SK-N-SH treated with all-trans-retinoic acid at 6 μM for 48 hours (cell line): ENCODE results near the gene SPRY1.

Source experiments
- ATAC-seq: fragments of 200-7000 bp; cut with Tn5 transposase; 3 replicates; pipeline ENCODE4 v1.9.1; 2020; ENCODE audit warnings: mild to moderate bottlenecking, moderate library complexity
- ARNTL ChIP-seq: fragments of 450-650 bp; formaldehyde crosslinking; IDR thresholded peaks from 2 replicates; pipeline ENCODE4 v1.5.0; 2020; ENCODE audit warnings: low read depth, mild to moderate bottlenecking, moderate library complexity, borderline replicate concordance
- BACH2 ChIP-seq: fragments of 250-450 bp; sonication (Bioruptor Pico); IDR thresholded peaks from 2 replicates; pipeline ENCODE4 v1.9.0; 2021; ENCODE audit warnings: mild to moderate bottlenecking, borderline replicate concordance
- CREB5 ChIP-seq: fragments of 250-450 bp; sonication (Bioruptor Pico); IDR thresholded peaks from 2 replicates; pipeline ENCODE4 v1.5.1; 2020; ENCODE audit warnings: low read depth, mild to moderate bottlenecking, moderate library complexity
- CSDC2 ChIP-seq: fragments of 250-450 bp; sonication (Bioruptor Pico); IDR thresholded peaks from 2 replicates; pipeline ENCODE4 v1.5.0; 2020; ENCODE audit warnings: mild to moderate bottlenecking, moderate library complexity
- CSRNP3 ChIP-seq: fragments of 250-450 bp; sonication (Bioruptor Pico); IDR thresholded peaks from 2 replicates; pipeline ENCODE4 v1.5.1; 2021; ENCODE audit warnings: mild to moderate bottlenecking, moderate library complexity
- ESRRG ChIP-seq: fragments of 250-450 bp; sonication (Bioruptor Pico); IDR thresholded peaks from 2 replicates; pipeline ENCODE4 v1.6.1; 2021; ENCODE audit warnings: mild to moderate bottlenecking
- GLIS3 ChIP-seq: fragments of 250-450 bp; sonication (Bioruptor Pico); IDR thresholded peaks from 2 replicates; pipeline ENCODE4 v1.5.0; 2020; ENCODE audit warnings: mild to moderate bottlenecking, moderate library complexity
- ISL1 ChIP-seq: fragments of 250-450 bp; sonication (Bioruptor Pico); IDR thresholded peaks from 2 replicates; pipeline ENCODE4 v2.1.2; 2022; ENCODE audit warnings: mild to moderate bottlenecking, moderate library complexity
- OSR1 ChIP-seq: fragments of 250-450 bp; sonication (Bioruptor Pico); IDR thresholded peaks from 2 replicates; pipeline ENCODE4 v1.8.0; 2022; ENCODE audit warnings: moderate library complexity, mild to moderate bottlenecking, inconsistent platforms
- POU6F1 ChIP-seq: fragments of 250-450 bp; sonication (Bioruptor Pico); IDR thresholded peaks from 2 replicates; pipeline ENCODE4 v1.8.0; 2021; ENCODE audit warnings: low read depth, mild to moderate bottlenecking, moderate library complexity, borderline replicate concordance
- RARB ChIP-seq: fragments of 250-450 bp; sonication (Bioruptor Pico); IDR thresholded peaks from 2 replicates; pipeline ENCODE4 v1.8.0; 2021; ENCODE audit warnings: mild to moderate bottlenecking, moderate library complexity
- SNAI2 ChIP-seq: fragments of 250-450 bp; sonication (Bioruptor Pico); IDR thresholded peaks from 2 replicates; pipeline ENCODE4 v1.5.0; 2020; ENCODE audit warnings: mild to moderate bottlenecking, moderate library complexity
- TCF4 ChIP-seq: fragments of 250-450 bp; sonication (Bioruptor Pico); IDR thresholded peaks from 2 replicates; pipeline ENCODE4 v1.8.0; 2021; ENCODE audit warnings: mild to moderate bottlenecking, moderate library complexity, borderline replicate concordance
- TOX ChIP-seq: fragments of 250-450 bp; sonication (Bioruptor Pico); IDR thresholded peaks from 2 replicates; pipeline ENCODE4 v1.8.0; 2021; ENCODE audit warnings: mild to moderate bottlenecking, moderate library complexity, borderline replicate concordance
- TSHZ2 ChIP-seq: fragments of 250-450 bp; sonication (Bioruptor Pico); IDR thresholded peaks from 2 replicates; pipeline ENCODE4 v1.5.0; 2020; ENCODE audit warnings: mild to moderate bottlenecking, moderate library complexity
- ZC3H10 ChIP-seq: fragments of 250-450 bp; sonication (Bioruptor Pico); IDR thresholded peaks from 2 replicates; pipeline ENCODE4 v1.5.1; 2021; ENCODE audit warnings: mild to moderate bottlenecking, moderate library complexity
- ZFP3 ChIP-seq: fragments of 250-450 bp; sonication (Bioruptor Pico); IDR thresholded peaks from 2 replicates; pipeline ENCODE4 v1.5.0; 2020; ENCODE audit warnings: mild to moderate bottlenecking, moderate library complexity
- ZFP30 ChIP-seq: fragments of 450-650 bp; formaldehyde crosslinking; IDR thresholded peaks from 2 replicates; pipeline ENCODE4 v1.5.0; 2022; ENCODE audit warnings: mild to moderate bottlenecking, moderate library complexity
- ZNF565 ChIP-seq: fragments of 450-650 bp; formaldehyde crosslinking; conservative IDR thresholded peaks from 2 replicates; pipeline ENCODE4 v1.5.0; 2020; ENCODE audit warnings: low read depth, mild to moderate bottlenecking, moderate library complexity
- ZNF70 ChIP-seq: fragments of 450-650 bp; formaldehyde crosslinking; IDR thresholded peaks from 2 replicates; pipeline ENCODE4 v1.5.0; 2020; ENCODE audit warnings: mild to moderate bottlenecking, moderate library complexity
- ZNF8 ChIP-seq: fragments of 450-650 bp; formaldehyde crosslinking; IDR thresholded peaks from 2 replicates; pipeline ENCODE4 v1.5.0; 2020; ENCODE audit warnings: mild to moderate bottlenecking, moderate library complexity

SPRY1 gene

GRCh38 chr4:123430501-123430900 is 33.9 kb downstream of the SPRY1 start:
- TF ChIP-seq TOX (CRISPR knock-in tag) (no peak), POU6F1 (CRISPR knock-in tag) (no peak), ESRRG (CRISPR knock-in tag) (no peak), TSHZ2 (no peak), ZFP30 (CRISPR knock-in tag) (no peak), BACH2 (CRISPR knock-in tag) (no peak), RARB (CRISPR knock-in tag) (no peak), ZNF70 (CRISPR knock-in tag) (no peak)
- TF ChIP-seq, all 23 proteins: peak for 0
- ATAC-seq: no peak

- TF ChIP-seq ZNF565 (no peak), CREB5 (CRISPR knock-in tag) (no peak), ARNTL (no peak), GLIS3 (CRISPR knock-in tag) (no peak), BACH2 (CRISPR knock-in tag) (no peak), ZFP30 (CRISPR knock-in tag) (no peak), ZNF8 (no peak), TOX (CRISPR knock-in tag) (no peak), ZFP3 (CRISPR knock-in tag) (no peak), CSDC2 (no peak), SNAI2 (no peak), OSR1 (no peak), CSRNP3 (CRISPR knock-in tag) (no peak), RARB (CRISPR knock-in tag) (no peak), TSHZ2 (no peak), ZNF70 (CRISPR knock-in tag) (no peak), ISL1 (no peak)
Measured at GRCh38 chr4:123433573-123433972, 37.0 kb downstream of the SPRY1 start.

GRCh38 chr4:123433976-123434375 is 37.4 kb downstream of the SPRY1 start:
- no peak for ATAC-seq
- TF ChIP-seq GLIS3 (CRISPR knock-in tag) (no peak), POU6F1 (CRISPR knock-in tag) (no peak), ZNF565 (no peak), SNAI2 (no peak), ARNTL (no peak), TCF4 (CRISPR knock-in tag) (no peak), CREB5 (CRISPR knock-in tag) (no peak), ISL1 (no peak), ZNF70 (CRISPR knock-in tag) (no peak), ZC3H10 (CRISPR knock-in tag) (no peak), ZFP3 (CRISPR knock-in tag) (no peak)

More at GRCh38 chr4:123433573-123433972, 37.0 kb downstream of the SPRY1 start:
- ATAC-seq: no peak
